Fibroblast of mammary gland (primary cell): ENCODE data around the gene ADH5.
"Not testable (repeated sequence)": the region's sequence is repeated elsewhere in the genome, so short reads cannot be mapped to it uniquely, and the experiment has no call there.

Experiments
- DNase-seq: peaks from one replicate; pipeline ENCODE4 v3.0.0-alpha.2; 2010; ENCODE audit warnings: low read depth
- H3K4me3 ChIP-seq: 2 replicates; pipeline ENCODE4 v1.5.1; 2011; ENCODE audit warnings: low read depth, mild to moderate bottlenecking, low read length, moderate library complexity; ENCODE audit not compliant: control insufficient read depth
- TF ChIP-seq, protein P1 (sequence below): conservative IDR thresholded peaks from 2 replicates; pipeline ENCODE4 v1.5.1; 2011; ENCODE audit warnings: low read depth, low read length, inconsistent platforms; ENCODE audit not compliant: control insufficient read depth, insufficient read depth

The ADH5 gene

DNA sequence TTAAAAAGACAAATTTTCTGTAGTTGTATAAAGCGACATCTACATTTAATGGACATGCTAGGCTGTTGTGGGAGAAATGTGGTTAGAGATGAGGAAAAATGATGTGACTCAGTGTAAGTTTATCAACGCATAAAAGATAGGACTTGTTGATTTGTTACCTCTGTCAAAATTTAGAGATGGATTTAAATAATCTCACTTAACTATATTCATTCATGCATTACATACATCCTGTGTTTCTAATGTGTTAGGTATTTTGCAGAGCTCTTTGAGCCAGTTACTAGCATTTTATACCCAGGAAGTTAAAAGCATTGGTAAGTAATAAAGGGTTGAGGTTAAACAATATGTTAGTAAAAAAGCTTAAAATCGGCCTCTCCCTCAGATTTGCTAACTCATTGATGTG is 58.7 kb downstream of the ADH5 start:
- no peak for DNase-seq
- no peak overlapping the region for H3K4me3 ChIP-seq
- TF ChIP-seq, protein P1, sequence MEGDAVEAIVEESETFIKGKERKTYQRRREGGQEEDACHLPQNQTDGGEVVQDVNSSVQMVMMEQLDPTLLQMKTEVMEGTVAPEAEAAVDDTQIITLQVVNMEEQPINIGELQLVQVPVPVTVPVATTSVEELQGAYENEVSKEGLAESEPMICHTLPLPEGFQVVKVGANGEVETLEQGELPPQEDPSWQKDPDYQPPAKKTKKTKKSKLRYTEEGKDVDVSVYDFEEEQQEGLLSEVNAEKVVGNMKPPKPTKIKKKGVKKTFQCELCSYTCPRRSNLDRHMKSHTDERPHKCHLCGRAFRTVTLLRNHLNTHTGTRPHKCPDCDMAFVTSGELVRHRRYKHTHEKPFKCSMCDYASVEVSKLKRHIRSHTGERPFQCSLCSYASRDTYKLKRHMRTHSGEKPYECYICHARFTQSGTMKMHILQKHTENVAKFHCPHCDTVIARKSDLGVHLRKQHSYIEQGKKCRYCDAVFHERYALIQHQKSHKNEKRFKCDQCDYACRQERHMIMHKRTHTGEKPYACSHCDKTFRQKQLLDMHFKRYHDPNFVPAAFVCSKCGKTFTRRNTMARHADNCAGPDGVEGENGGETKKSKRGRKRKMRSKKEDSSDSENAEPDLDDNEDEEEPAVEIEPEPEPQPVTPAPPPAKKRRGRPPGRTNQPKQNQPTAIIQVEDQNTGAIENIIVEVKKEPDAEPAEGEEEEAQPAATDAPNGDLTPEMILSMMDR, result no peak

DNA sequence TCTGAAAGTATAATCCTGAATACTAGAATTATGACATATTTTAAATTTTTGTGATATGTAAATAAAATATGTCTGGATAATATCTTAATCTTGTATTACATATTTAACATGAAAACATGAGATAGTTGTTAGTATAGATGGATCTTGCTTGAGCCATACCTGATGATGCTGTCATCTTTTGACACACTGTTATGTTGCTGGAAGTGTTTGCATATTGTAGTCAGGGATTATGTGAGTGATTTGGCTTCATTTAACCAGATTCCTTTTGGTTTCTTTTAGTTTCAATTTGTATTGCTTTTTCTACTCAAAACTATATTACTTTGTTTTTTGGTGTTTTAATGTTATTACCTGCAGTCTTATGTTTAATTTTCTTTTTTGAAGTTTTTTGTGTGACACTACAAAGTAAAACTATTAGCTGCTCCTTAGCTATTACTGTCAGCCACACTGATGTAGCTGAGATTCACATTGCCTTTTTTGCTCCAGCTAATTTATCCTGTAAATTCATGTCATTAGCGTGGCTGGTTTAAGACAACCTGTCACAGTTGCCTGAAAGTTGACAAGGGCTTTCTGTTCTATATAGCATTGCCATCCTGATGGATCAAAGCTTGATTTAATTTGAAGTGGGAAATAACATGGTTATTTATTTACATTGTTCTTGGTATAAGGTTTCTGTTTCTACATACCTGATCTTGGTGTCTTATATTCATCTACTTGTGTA is 59.4 kb downstream of the ADH5 start:
- TF ChIP-seq, protein P1, result no peak
- DNase-seq, result no peak
- H3K4me3 ChIP-seq, result no peak overlapping the region

DNA sequence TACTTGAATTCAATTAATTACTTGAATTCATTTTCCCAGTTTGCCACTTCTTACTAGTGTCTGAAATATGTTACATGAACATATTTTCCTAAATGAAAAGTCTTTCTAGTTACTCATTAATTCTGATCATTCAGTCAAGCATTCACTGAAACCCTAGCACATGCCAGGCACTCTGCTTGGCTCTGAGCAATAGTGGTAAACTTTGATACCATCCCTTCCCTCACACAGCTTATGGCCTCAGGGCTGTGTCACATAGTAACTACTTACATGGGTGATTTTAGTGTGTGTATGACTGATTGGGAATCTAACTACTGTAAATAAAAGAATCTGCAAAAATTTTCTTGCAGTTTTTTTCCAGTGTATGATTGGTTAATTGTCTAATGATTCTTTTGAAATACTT is 60.4 kb downstream of the ADH5 start:
- TF ChIP-seq, protein P1, result no peak
- DNase-seq, result peak; percentile 22
- H3K4me3 ChIP-seq, result no peak overlapping the region

DNA sequence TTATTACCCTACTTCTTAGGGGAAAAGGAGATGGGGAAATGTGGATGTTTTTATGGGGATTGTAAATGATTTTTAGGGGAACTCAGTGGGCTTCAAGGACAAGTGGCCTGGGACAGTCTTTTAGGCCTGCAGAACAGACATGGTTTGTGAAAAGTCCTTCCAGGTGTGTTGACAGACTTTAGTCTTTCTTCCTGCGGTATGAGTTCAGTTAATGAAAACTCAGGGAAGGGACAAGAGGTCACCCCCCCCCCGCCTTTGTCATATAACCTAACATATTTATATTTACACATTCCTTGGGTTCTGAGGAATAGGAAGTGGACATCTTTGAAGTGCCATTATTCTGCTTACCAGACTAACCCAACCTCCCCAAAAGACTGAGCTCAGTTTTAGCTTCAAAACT is 61.3 kb downstream of the ADH5 start:
- TF ChIP-seq, protein P1, result no peak
- H3K4me3 ChIP-seq, result no peak overlapping the region
- no peak for DNase-seq

DNA sequence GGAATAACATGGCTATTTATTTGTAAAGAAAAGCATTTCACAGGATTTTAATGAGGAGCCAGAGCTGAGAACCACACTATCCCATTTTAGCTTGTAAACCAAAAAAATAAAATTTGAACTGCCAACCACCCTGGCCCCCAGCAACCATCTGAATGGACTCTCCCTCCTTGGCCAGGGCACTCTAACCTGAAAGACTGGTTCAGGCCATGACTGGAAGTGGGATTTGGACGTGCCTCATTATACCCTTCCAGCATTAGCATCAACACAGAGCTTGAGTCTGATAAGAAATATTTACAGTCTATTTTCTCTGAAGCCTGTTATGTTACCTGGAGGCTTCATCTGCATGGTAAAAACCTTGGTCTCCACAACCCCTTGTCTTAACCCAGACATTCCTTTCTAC is 63.1 kb downstream of the ADH5 start:
- no peak for DNase-seq
- H3K4me3 ChIP-seq, result no peak overlapping the region
- TF ChIP-seq, protein P1, result no peak

DNA sequence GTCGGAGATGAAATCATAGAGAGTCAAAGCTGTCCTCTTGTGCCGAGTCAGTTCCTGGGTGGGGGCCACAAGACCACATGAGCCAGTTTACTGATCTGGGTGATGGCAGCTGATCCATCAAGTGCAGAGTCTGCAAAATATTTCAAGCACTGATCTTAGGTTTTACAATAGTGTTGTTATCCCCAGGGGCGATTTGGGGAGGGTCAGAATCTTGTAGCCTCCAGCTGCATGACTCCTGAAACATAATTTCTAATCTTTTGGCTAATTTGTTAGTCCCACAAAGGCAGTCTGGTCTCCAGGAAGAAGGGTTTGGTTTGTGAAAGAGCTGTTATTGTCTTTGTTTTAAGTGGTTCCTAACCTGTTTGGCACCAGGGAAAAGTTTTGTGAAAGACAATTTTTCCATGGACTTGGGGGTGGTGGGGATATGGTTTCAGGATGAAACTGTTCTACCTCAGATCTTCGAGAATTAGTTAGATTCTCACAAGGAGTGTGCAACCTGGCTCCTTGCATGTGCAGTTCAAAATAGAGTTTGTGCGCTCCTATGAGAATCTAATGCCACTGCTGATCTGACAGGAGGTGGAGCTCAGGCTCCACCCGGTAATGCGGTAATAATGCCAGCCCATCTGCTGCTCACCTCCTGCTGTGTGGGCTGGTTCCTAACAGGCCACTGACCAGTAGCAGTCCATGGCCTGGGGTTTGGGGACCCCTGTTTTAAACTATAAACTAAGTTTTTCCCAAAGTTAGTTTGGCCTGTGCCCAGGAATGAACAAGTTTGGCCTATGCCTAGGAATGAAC is 63.9 kb downstream of the ADH5 start:
- TF ChIP-seq, protein P1, result no peak
- H3K4me3 ChIP-seq, result no peak overlapping the region
- DNase-seq, result no peak

DNA sequence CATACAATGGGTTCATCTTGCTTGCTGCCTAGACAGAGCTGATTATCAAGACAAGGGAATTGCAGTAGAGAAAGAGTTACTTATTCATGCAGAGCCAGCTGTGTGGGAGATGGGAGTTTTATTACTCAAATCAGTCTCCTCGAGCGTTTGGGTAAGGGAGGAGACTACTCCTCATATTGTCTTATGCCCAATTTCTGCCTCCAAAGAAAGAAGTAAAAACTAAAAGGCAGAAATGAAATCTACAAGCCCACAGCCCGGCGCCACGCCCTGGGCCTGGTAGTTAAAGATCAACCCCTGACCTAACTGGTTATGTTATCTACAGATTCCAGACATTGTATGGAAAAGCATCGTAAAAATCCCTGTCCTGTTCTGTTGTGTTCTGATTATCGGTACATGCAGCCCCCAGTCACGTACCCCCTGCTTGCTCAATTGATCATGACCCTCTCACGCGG is 64.8 kb downstream of the ADH5 start:
- not testable (repeated sequence) for H3K4me3 ChIP-seq, DNase-seq
